GM12873 (cell line): ENCODE data around the gene REXO1.

ENCODE experiments used
- CTCF ChIP-seq: IDR thresholded peaks from 2 replicates; pipeline ENCODE4 v1.5.1; 2012; ENCODE audit warnings: low read depth, mild to moderate bottlenecking, moderate library complexity, low read length, control low read depth; ENCODE audit not compliant: insufficient read depth; ENCODE audit errors: missing control alignments

The REXO1 gene

GRCh38 chr19:1819341-1820255 is 28.7 kb downstream of the REXO1 start:
- TF ChIP-seq CTCF = no peak

- TF ChIP-seq CTCF = no peak
Measured at GRCh38 chr19:1818549-1819195, 29.6 kb downstream of the REXO1 start.

- TF ChIP-seq CTCF = no peak
Measured at GRCh38 chr19:1817553-1818179, 30.6 kb downstream of the REXO1 start.

GRCh38 chr19:1816530-1817298 is 31.6 kb downstream of the REXO1 start:
- no peak for TF ChIP-seq CTCF

- no peak for TF ChIP-seq CTCF
Measured at GRCh38 chr19:1815605-1816529, 32.4 kb downstream of the REXO1 start.

GRCh38 chr19:1814833-1815604 is 33.3 kb downstream of the REXO1 start:
- TF ChIP-seq CTCF = no peak
